Chondrocyte (in vitro differentiated cells): ENCODE measurements around the gene PAK5. TPM values are rescaled to one million over a fixed set of nuclear protein-coding genes. Genes with fewer than 3 reads are reported as not detected.

Source experiments
- DNase-seq: peaks from one replicate; pipeline ENCODE4 v3.0.0; 2021; ENCODE audit warnings: mixed read lengths, low spot score
- H3K27ac Mint-ChIP-seq: one replicate; pipeline ENCODE4 v1.8.0; 2021; ENCODE audit warnings: mild to moderate bottlenecking, moderate library complexity, mixed read lengths; ENCODE audit not compliant: unreplicated experiment
- H3K27me3 Mint-ChIP-seq: 2 replicates; pipeline ENCODE4 v1.8.0; 2021; ENCODE audit warnings: low read depth, mixed read lengths
- H3K36me3 Mint-ChIP-seq: 2 replicates; pipeline ENCODE4 v1.8.0; 2021; ENCODE audit warnings: low read depth, mixed read lengths
- H3K4me1 Mint-ChIP-seq: 2 replicates; pipeline ENCODE4 v1.8.0; 2021; ENCODE audit warnings: low read depth, mild to moderate bottlenecking, mixed read lengths
- H3K4me3 Mint-ChIP-seq: one replicate; pipeline ENCODE4 v1.8.0; 2021; ENCODE audit warnings: mild to moderate bottlenecking, moderate library complexity, mixed read lengths; ENCODE audit not compliant: unreplicated experiment
- H3K9me3 Mint-ChIP-seq: 2 replicates; pipeline ENCODE4 v1.8.0; 2021; ENCODE audit warnings: low read depth, mixed read lengths
- CTCF ChIP-seq: fragments of 200-600 bp; sonication (generic); IDR thresholded peaks from 2 replicates; pipeline ENCODE4 v1.5.0; 2021; ENCODE audit warnings: antibody characterized with exemption, mild to moderate bottlenecking, moderate library complexity
- total RNA-seq: library from RNA; stranded (reverse); gene quantifications from 3 replicates; pipeline ENCODE4 v1.2.1, GENCODE V29; 2021

The PAK5 gene
- total RNA-seq, 1 donor from 2014 or later, result not detected

GRCh38 chr20:9769954-9770353 lies 68.9 kb downstream of the PAK5 start:
- no peak for TF ChIP-seq CTCF

GRCh38 chr20:9761476-9761875 lies 77.4 kb downstream of the PAK5 start:
- H3K36me3 Mint-ChIP-seq, result no peaks in the 10 kb centered on the region
- DNase-seq, result no peak
- H3K9me3 Mint-ChIP-seq, result peaks cover 18% of the 10 kb centered on the region
- H3K27me3 Mint-ChIP-seq, result no peaks in the 10 kb centered on the region
- H3K4me1 Mint-ChIP-seq, result no peaks in the 10 kb centered on the region
- TF ChIP-seq CTCF, result no peak
- H3K4me3 Mint-ChIP-seq, result no peak overlapping the region
- H3K27ac Mint-ChIP-seq, result no peak overlapping the region

More at GRCh38 chr20:9769954-9770353, 68.9 kb downstream of the PAK5 start:
- no peak for DNase-seq
- no peaks in the 10 kb centered on the region for H3K27me3 Mint-ChIP-seq
- no peaks in the 10 kb centered on the region for H3K4me1 Mint-ChIP-seq
- no peak overlapping the region for H3K27ac Mint-ChIP-seq
- no peaks in the 10 kb centered on the region for H3K36me3 Mint-ChIP-seq
- peaks cover 2% of the 10 kb centered on the region for H3K9me3 Mint-ChIP-seq
- no peak overlapping the region for H3K4me3 Mint-ChIP-seq

GRCh38 chr20:9759392-9759791 lies 79.5 kb downstream of the PAK5 start:
- Mint-ChIP-seq H3K36me3 (no peaks in the 10 kb centered on the region), H3K4me3 (no peak overlapping the region), H3K27me3 (peaks cover 3% of the 10 kb centered on the region), H3K4me1 (no peaks in the 10 kb centered on the region), H3K27ac (no peak overlapping the region), H3K9me3 (peaks cover 18% of the 10 kb centered on the region)
- no peak for TF ChIP-seq CTCF
- DNase-seq, result no peak

- Mint-ChIP-seq H3K27me3 (peaks cover 5% of the 10 kb centered on the region), H3K4me3 (no peak overlapping the region), H3K9me3 (peaks cover 18% of the 10 kb centered on the region), H3K36me3 (no peaks in the 10 kb centered on the region), H3K4me1 (no peaks in the 10 kb centered on the region), H3K27ac (no peak overlapping the region)
- no peak for DNase-seq
- no peak for TF ChIP-seq CTCF
Observed at GRCh38 chr20:9758752-9759151, 80.1 kb downstream of the PAK5 start.

GRCh38 chr20:9756660-9757059 lies 82.2 kb downstream of the PAK5 start:
- no peak overlapping the region for H3K27ac Mint-ChIP-seq
- H3K36me3 Mint-ChIP-seq, result no peaks in the 10 kb centered on the region
- peaks cover 10% of the 10 kb centered on the region for H3K9me3 Mint-ChIP-seq
- no peak overlapping the region for H3K4me3 Mint-ChIP-seq
- no peaks in the 10 kb centered on the region for H3K4me1 Mint-ChIP-seq
- no peak for TF ChIP-seq CTCF
- H3K27me3 Mint-ChIP-seq, result peaks cover 5% of the 10 kb centered on the region
- DNase-seq, result no peak
